ENCODE data around the gene MIPOL1. TPM values are rescaled to one million over a fixed set of nuclear protein-coding genes. Genes with fewer than 3 reads are reported as not detected.

Gene MIPOL1
- total and polyA plus RNA-seq, 2 of the 13 experiments (the other 11 are each of a cell fraction or from before 2014, with no cell fraction given), result 8.6 to 34.2 TPM

- TF ChIP-seq FIP1L1 (IDR thresholded peaks at IDR 0.05; ENCODE audit: borderline replicate concordance, insufficient read depth, low read depth, low read length) (no peak), ZNF678 (CRISPR knock-in tag; IDR thresholded peaks at IDR 0.05) (no peak), ZNF317 (CRISPR knock-in tag; IDR thresholded peaks at IDR 0.05) (no peak), TEF (CRISPR knock-in tag; IDR thresholded peaks at IDR 0.05) (no peak; the same call in 1 of the 2 replicates), RBM39 (IDR thresholded peaks at IDR 0.05; ENCODE audit: low read depth, low read length, poor library complexity, severe bottlenecking) (no peak), ARID3A (IDR thresholded peaks at IDR 0.05; ENCODE audit: low read depth, low read length) (0 out of 2 replicates have a peak, but pooled peaks have one; percentile 6), PCBP2 (optimal IDR thresholded peaks at IDR 0.05; ENCODE audit: low read depth, low read length, poor library complexity, severe bottlenecking) (no peak), ZNF574 (CRISPR knock-in tag; IDR thresholded peaks at IDR 0.05) (no peak), AHDC1 (CRISPR knock-in tag; IDR thresholded peaks at IDR 0.05; ENCODE audit: borderline replicate concordance) (peak; percentile 93; the same call in 1 of the 2 replicates), SRSF4 (IDR thresholded peaks at IDR 0.05; ENCODE audit: low read depth, low read length, poor library complexity, severe bottlenecking) (no peak), REPIN1 (CRISPR knock-in tag; IDR thresholded peaks at IDR 0.05; ENCODE audit: borderline replicate concordance, low read depth) (peak; percentile 69; the same call in 1 of the 2 replicates), RCOR2 (CRISPR knock-in tag; IDR thresholded peaks at IDR 0.05) (peak; percentile 66; the same call in 1 of the 2 replicates), GTF2F1 (IDR thresholded peaks at IDR 0.05; ENCODE audit: low read length) (no peak), U2AF1 (optimal IDR thresholded peaks at IDR 0.05; ENCODE audit: low read depth, low read length) (no peak)
Observed at GRCh38 chr14:37413504-37414003, 215.8 kb downstream of the MIPOL1 start (continued).
